GM19452 (cell line): Measurements from ENCODE around the gene SSB.
"Not testable (repeated sequence)": the region's sequence is repeated elsewhere in the genome, so short reads cannot be mapped to it uniquely, and the experiment has no call there.

ENCODE experiments used
- ATAC-seq: cut with Tn5 transposase; IDR thresholded peaks from one replicate; pipeline ENCODE4 v1.9.1; 2021; ENCODE audit not compliant: unreplicated experiment

Gene SSB

GRCh38 chr2:169798718-169799592 lies at the start of gene SSB:
SSB (plus strand) TSS chr2:169798871; CDS start chr2:169800961, 2,090 bp downstream.
- peak; percentile 96 for ATAC-seq

DNA sequence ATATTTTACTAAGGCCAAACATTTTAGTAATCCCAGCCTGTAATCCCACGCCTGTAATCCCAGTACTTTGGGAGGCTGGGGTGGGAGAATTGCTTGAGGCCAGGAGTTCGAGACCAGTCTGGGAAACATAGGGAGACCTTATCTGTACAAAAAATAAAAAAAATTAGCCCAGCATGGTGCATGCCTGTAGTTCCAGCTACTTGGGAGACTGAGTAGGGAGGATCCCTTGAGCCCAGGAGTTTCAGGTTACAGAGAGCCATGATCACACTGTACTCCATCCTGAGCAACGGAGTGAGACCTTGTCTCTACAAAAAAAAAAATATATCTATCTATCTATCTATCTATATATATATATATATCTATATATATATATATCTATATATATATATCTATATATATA lies 45.9 kb upstream of the SSB start:
- ATAC-seq: no peak

GRCh38 chr2:169755083-169755870 lies 43.4 kb upstream of the SSB start:
- no peak for ATAC-seq

DNA sequence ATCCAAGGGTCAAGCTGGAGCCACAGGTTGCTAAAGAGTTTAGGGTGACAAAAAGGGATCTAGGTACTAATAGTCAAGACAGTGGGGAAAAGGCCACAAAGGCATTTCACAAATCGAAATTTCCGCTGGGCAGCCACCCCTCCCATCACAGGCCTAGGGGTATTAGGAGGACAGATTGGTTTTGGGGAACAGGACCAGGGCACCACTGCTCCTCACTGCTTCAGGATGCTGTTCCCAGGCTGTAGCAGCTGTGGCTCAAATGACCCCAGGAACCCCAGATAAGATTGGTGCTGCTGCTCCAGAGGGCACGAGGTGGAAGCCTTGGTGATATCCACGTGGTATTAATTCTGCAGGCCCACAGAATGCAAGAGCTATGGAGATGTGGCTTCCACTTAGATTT lies 42.3 kb upstream of the SSB start:
- no peak for ATAC-seq

GRCh38 chr2:169757356-169757755 lies 41.3 kb upstream of the SSB start:
- ATAC-seq: no peak

GRCh38 chr2:169757778-169758177 lies 40.9 kb upstream of the SSB start:
- ATAC-seq: no peak

GRCh38 chr2:169759987-169760386 lies 38.7 kb upstream of the SSB start:
- no peak for ATAC-seq

DNA sequence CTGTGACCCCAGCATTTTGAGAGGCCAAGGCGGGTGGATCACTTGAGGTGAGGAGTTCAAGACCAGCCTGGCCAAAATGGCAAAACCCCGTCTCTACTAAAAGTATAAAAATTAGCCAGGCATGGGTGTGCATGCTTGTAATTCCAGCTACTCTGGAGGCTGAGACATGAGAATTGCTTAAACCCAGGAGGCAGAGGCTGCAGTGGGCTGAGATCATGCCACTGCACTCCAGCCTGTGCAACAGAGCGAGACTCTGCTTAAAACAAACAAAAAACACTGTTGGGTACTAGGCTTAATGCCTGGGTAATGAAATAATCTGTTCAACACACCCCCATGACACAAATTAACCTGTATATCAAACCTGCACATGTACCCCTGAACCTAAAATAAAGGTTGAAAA lies 37.9 kb upstream of the SSB start:
- not testable (repeated sequence) for ATAC-seq

DNA sequence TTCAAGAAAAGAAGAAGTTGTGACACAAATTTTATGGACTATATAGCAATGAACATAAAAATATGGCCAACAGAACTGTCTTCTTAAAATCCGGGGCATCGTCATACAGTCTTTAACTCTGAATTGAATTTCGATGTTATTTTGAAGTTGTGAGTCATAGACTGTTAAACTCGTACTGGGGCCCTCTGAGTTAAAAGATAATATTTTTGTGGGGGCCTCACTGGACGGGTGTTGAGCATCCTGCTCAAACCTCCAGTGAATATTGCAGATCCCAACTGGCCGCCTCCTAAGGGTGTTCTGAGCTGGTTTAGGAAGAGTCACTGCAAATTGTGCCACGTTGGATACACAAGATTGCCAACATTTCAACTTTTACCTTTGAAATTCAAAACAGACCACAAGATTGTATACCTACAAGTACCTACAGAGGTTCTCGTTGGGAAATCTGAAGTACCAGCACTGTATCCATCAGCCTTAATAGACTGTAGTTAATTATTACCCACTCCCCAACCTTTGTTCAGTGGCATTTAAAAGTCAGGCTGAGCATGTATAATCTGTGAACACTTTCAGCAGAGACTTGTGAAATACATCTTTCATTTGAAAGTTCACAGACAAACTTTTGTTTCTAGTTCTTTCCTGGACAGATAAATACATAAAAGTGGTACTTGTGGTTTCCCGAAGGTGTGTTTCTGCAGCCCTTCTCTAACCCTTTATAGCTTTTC lies 37.3 kb upstream of the SSB start:
- ATAC-seq: peak; percentile 73

DNA sequence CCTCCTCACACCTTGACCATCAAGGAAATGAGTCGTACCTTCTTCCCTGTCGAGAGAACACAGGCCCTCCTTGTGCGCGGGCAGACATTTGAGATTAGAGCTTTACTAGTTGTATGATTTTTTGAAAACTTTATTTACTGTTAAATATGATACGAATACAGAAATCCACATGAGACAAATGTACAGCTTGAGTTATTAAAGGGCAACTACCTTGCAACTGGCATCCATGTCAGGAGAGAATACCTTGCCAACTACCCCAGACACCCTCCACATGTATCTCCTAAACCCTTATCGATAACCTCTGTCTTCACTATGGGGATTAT lies 36.7 kb upstream of the SSB start:
- ATAC-seq: no peak

DNA sequence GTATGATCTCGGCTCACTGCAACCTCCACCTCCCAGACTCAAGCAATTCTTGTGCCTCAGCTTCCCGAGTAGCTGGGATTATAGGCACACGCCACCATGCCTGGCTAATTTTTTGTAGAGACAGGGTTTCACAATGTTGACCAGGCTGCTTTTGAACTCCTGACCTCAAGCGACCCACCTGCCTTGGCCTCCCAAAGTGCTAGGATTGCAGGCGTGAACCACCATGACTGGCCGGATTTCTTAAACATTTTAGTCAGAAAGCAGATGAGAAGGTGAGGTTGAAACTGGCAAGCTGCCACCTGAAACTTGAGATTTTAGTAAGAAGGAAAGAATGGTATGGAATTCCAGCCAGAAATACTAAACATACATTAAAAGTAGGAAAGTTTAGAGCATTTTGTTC lies 33.1 kb upstream of the SSB start:
- no peak for ATAC-seq

- ATAC-seq: no peak
These were observed 31.3 kb upstream of the SSB start for GRCh38 chr2:169767243-169767888.

DNA sequence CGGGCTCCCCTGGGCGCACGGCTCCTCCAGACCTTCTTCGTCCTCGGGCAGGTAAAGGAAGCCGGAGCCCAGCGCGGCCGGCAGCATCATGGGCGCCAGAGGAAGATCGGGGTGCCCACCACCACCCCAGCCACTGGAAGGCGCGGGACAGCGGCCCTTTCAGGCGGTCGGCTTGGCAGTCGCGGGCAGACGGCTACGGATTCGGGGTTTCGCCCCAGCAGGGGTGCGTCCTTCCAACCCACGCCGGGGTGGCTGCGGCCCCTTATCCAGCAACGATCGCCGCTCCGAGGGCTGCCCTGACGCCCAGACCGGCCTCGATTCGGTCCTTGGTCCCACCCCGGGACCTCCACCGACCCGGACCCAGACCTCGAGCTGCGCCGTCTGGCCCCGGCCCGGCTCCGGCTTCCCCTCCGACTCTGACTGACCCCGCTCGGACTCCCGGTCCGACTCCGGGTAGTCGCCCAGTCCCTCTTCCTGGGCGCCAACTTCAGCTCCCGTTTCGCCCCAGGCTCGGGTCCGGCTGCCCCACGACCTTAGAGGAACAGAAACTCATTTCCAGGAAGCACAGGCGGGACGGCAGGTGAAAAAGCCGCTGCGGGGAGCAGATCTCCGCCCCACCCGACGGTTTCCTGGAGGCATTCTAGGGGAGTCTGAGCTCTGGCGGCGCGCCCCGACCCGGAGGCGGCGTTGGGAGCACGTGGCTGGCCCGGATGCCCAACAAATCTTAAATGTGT lies 30.2 kb upstream of the SSB start:
- no peak for ATAC-seq

- ATAC-seq: no peak
These were observed 27.6 kb upstream of the SSB start for GRCh38 chr2:169771021-169771420.

GRCh38 chr2:169771612-169772011 lies 27.1 kb upstream of the SSB start:
- no peak for ATAC-seq

- no peak for ATAC-seq
These were observed 26.0 kb upstream of the SSB start for GRCh38 chr2:169772651-169773050.

DNA sequence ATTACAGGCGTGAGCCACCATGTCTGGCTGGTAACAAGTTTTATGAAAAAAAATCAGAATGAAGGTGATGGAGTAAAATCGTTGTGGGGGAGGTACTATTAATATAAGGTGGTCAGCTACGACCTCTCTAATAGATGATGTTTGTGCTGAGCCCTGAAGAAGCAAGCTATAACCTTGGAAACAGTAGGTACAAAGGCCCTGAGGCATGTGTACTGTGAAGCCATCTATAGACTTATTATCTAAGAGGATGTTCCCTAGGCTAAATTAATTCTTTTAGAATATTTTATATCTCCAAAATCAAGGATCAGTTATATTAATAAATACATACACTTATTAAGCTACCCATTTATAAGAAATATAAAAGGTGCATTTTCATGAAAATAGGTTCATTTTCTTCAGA lies 23.3 kb upstream of the SSB start:
- no peak for ATAC-seq

- no peak for ATAC-seq
These were observed 22.9 kb upstream of the SSB start for GRCh38 chr2:169775765-169776164.

DNA sequence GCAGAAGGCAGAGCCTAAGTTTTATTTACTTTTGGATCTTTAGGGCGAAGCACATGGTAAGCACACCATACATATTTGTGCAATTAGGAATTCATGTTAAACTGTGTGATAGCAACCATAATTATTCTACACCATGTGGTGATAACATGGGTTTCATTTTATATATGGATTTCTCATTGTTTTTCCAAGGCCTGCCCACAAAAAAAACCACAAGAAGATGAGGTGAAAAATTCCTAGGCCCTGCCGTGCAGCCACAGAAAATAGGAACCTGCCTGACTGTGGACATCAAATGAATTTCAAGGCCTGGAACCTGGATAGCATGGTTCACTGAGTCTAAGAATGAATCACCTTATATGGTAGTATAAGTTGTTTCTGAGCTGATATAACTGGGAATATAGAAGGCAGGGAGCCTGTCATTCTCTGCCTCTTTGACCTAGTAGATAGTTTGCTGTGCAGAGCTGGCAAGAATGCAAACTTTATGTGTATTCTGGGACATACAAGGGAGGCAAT lies 22.4 kb upstream of the SSB start:
- ATAC-seq: no peak

- no peak for ATAC-seq
These were observed 20.2 kb upstream of the SSB start for GRCh38 chr2:169778446-169778845.
